SK-N-SH (cell line): ENCODE results near the gene OR6C65.
"Not testable (repeated sequence)": the region's sequence is repeated elsewhere in the genome, so short reads cannot be mapped to it uniquely, and the experiment has no call there.

Experiments used
- NRF1 ChIP-seq: IDR thresholded peaks from 2 replicates; pipeline ENCODE4 v1.6.1; 2012; ENCODE audit warnings: low read depth, mild to moderate bottlenecking, low read length
- POLR2AphosphoS5 ChIP-seq: IDR thresholded peaks from 2 replicates; pipeline ENCODE4 v1.6.1; 2012; ENCODE audit warnings: low read depth, low read length
- RAD21 ChIP-seq: IDR thresholded peaks from 2 replicates; pipeline ENCODE4 v1.6.1; 2012; ENCODE audit warnings: mild to moderate bottlenecking, low read length
- RCOR1 ChIP-seq: fragments of 150-350 bp; IDR thresholded peaks from 2 replicates; pipeline ENCODE4 v1.6.1; 2017; ENCODE audit warnings: antibody characterized with exemption, low read length
- RFX5 ChIP-seq: IDR thresholded peaks from 2 replicates; pipeline ENCODE4 v1.6.1; 2012; ENCODE audit warnings: mild to moderate bottlenecking, improper control_type of control experiment, low read length
- YY1 ChIP-seq: IDR thresholded peaks from 2 replicates; pipeline ENCODE4 v1.4.0; 2012; ENCODE audit warnings: low read depth, mild to moderate bottlenecking
- TF ChIP-seq, protein P1 (sequence below): IDR thresholded peaks from 2 replicates; pipeline ENCODE4; 2012
- TF ChIP-seq, protein P2 (sequence below): fragments of 200-600 bp; sonication (generic); IDR thresholded peaks from 2 replicates; pipeline ENCODE4 v1.6.1; 2017; ENCODE audit warnings: antibody characterized with exemption, mild to moderate bottlenecking, moderate library complexity

DNA sequence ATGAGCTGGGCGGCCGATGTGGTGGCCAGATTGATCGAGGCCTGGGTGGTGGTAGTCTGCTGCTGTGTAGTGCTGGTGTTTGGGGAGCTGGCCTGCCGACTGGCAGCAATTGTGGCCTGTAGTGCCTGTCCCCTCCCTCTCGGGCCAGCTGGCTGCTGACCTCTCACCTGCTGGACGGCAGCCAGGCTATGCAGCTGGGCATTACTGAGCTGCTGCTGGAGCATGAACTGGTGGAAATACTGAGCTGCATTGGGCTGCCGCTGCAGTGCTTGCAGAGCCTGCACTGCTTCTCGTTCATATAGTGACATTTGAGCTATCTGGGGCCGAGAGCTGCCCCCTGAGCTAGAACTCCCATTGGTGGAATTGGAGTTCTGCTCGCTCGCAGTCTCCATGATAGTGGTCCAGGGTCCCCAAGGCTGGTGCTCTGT is 14.1 kb downstream of the OR6C65 start:
- TF ChIP-seq RAD21, NRF1, RFX5, POLR2AphosphoS5, RCOR1, YY1: not testable (repeated sequence)
- TF ChIP-seq, protein P1, sequence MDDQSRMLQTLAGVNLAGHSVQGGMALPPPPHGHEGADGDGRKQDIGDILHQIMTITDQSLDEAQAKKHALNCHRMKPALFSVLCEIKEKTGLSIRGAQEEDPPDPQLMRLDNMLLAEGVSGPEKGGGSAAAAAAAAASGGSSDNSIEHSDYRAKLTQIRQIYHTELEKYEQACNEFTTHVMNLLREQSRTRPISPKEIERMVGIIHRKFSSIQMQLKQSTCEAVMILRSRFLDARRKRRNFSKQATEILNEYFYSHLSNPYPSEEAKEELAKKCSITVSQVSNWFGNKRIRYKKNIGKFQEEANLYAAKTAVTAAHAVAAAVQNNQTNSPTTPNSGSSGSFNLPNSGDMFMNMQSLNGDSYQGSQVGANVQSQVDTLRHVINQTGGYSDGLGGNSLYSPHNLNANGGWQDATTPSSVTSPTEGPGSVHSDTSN: not testable (repeated sequence)
- TF ChIP-seq, protein P2, sequence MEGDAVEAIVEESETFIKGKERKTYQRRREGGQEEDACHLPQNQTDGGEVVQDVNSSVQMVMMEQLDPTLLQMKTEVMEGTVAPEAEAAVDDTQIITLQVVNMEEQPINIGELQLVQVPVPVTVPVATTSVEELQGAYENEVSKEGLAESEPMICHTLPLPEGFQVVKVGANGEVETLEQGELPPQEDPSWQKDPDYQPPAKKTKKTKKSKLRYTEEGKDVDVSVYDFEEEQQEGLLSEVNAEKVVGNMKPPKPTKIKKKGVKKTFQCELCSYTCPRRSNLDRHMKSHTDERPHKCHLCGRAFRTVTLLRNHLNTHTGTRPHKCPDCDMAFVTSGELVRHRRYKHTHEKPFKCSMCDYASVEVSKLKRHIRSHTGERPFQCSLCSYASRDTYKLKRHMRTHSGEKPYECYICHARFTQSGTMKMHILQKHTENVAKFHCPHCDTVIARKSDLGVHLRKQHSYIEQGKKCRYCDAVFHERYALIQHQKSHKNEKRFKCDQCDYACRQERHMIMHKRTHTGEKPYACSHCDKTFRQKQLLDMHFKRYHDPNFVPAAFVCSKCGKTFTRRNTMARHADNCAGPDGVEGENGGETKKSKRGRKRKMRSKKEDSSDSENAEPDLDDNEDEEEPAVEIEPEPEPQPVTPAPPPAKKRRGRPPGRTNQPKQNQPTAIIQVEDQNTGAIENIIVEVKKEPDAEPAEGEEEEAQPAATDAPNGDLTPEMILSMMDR: not testable (repeated sequence)
